Neutrophil (primary cell): ENCODE measurements around the gene FAM32A.

Source experiments
- H3K27ac ChIP-seq: fragments of 200-600 bp; sonication (generic); 2 replicates; pipeline ENCODE4 v1.5.1; 2016; ENCODE audit warnings: mild to moderate bottlenecking, moderate library complexity
- H3K27me3 ChIP-seq: fragments of 200-600 bp; sonication (generic); 2 replicates; pipeline ENCODE4 v1.6.0; 2016; ENCODE audit warnings: mild to moderate bottlenecking
- H3K36me3 ChIP-seq: fragments of 200-600 bp; sonication (generic); 2 replicates; pipeline ENCODE4 v1.5.1; 2017
- H3K4me1 ChIP-seq, 2 experiments: fragments of 200-600 bp in 1 of 2; sonication (generic) in 1 of 2; 1 replicate in 1 of 2; 2 replicates in 1 of 2; pipeline versions ENCODE4 v1.5.1 to v1.6.1; 2013 to 2016; ENCODE audit warnings: low read depth in 1 of 2, low read length in 1 of 2, mild to moderate bottlenecking in 1 of 2, moderate library complexity in 1 of 2; ENCODE audit not compliant: control insufficient read depth in 1 of 2, insufficient read depth in 1 of 2
- H3K4me3 ChIP-seq, 2 experiments: fragments of 200-600 bp in 1 of 2; sonication (generic) in 1 of 2; 1 replicate in 1 of 2; 2 replicates in 1 of 2; pipeline ENCODE4 v1.5.1; 2013 to 2016; ENCODE audit warnings: low read depth in 1 of 2, low read length in 1 of 2, mild to moderate bottlenecking in 1 of 2, moderate library complexity in 1 of 2
- H3K9me3 ChIP-seq: fragments of 200-600 bp; sonication (generic); 2 replicates; pipeline ENCODE4 v1.5.1; 2016
- CTCF ChIP-seq: fragments of 200-600 bp; sonication (generic); IDR thresholded peaks from 2 replicates; pipeline ENCODE4 v1.5.1; 2016; ENCODE audit warnings: antibody characterized with exemption

FAM32A gene

GRCh38 chr19:16213076-16213475 is 27.9 kb downstream of the FAM32A start:
- Histone ChIP-seq H3K27me3 (no peaks in the 10 kb centered on the region), H3K9me3 (no peaks in the 10 kb centered on the region), H3K27ac (no peak overlapping the region), H3K36me3 (peaks cover 81% of the 10 kb centered on the region), H3K4me1 (no peaks in the 10 kb centered on the region), H3K4me3 (no peak overlapping the region)
- TF ChIP-seq CTCF = no peak

GRCh38 chr19:16216744-16217670 is 31.8 kb downstream of the FAM32A start:
- H3K27me3 ChIP-seq = no peaks in the 10 kb centered on the region
- TF ChIP-seq CTCF = no peak
- H3K36me3 ChIP-seq = peaks cover 55% of the 10 kb centered on the region
- H3K4me3 ChIP-seq = no peak overlapping the region
- H3K4me1 ChIP-seq = no peaks in the 10 kb centered on the region
- no peak overlapping the region for H3K27ac ChIP-seq
- H3K9me3 ChIP-seq = no peaks in the 10 kb centered on the region

- H3K9me3 ChIP-seq = no peaks in the 10 kb centered on the region
- peaks cover 54% of the 10 kb centered on the region for H3K36me3 ChIP-seq
- TF ChIP-seq CTCF = no peak
- peak overlapping the region; percentile 33 for H3K27ac ChIP-seq
- no peaks in the 10 kb centered on the region for H3K27me3 ChIP-seq
- H3K4me1 ChIP-seq = no peaks in the 10 kb centered on the region
- no peak overlapping the region for H3K4me3 ChIP-seq
Measured at GRCh38 chr19:16217716-16218451, 32.7 kb downstream of the FAM32A start.

GRCh38 chr19:16218851-16219250 is 33.6 kb downstream of the FAM32A start:
- peak overlapping the region; percentile 33 for H3K27ac ChIP-seq
- H3K36me3 ChIP-seq = peaks cover 58% of the 10 kb centered on the region
- H3K4me1 ChIP-seq = no peaks in the 10 kb centered on the region
- no peaks in the 10 kb centered on the region for H3K9me3 ChIP-seq
- no peaks in the 10 kb centered on the region for H3K27me3 ChIP-seq
- TF ChIP-seq CTCF = no peak
- no peak overlapping the region for H3K4me3 ChIP-seq

- no peak for TF ChIP-seq CTCF
- Histone ChIP-seq H3K4me1 (no peaks in the 10 kb centered on the region), H3K4me3 (no peak overlapping the region), H3K36me3 (peaks cover 69% of the 10 kb centered on the region), H3K27ac (no peak overlapping the region), H3K9me3 (no peaks in the 10 kb centered on the region), H3K27me3 (no peaks in the 10 kb centered on the region)
Measured at GRCh38 chr19:16222806-16223205, 37.6 kb downstream of the FAM32A start.
